CD4-positive, alpha-beta T cell (primary cell): ENCODE measurements around the gene TESMIN. TPM values are rescaled to one million over a fixed set of nuclear protein-coding genes. Genes with fewer than 3 reads are reported as not detected.

Experiments
- ATAC-seq: fragments of 200-7000 bp; cut with Tn5 transposase; one replicate; pipeline ENCODE4 v1.10.0; 2022; ENCODE audit warnings: mild to moderate bottlenecking; ENCODE audit not compliant: poor library complexity
- CTCF ChIA-PET: fragments of 350-600 bp; sonication (Branson Sonifier 250); formaldehyde crosslinking; loops from one replicate; lab custom pipeline; 2021; ENCODE audit warnings: antibody characterized with exemption, inconsistent platforms; lab: Charles Lee
- POLR2A ChIA-PET: fragments of 350-600 bp; sonication (Branson Sonifier 250); formaldehyde crosslinking; loops from one replicate; lab custom pipeline; 2021; ENCODE audit warnings: antibody characterized with exemption, inconsistent platforms; lab: Charles Lee
- DNase-seq, 14 experiments: peaks; one replicate each; pipeline ENCODE4 v3.0.0-alpha.2; 2013 to 2020; ENCODE audit warnings: mixed read lengths in 2 of 14
- H3K27ac ChIP-seq, 2 donors: one replicate each; pipeline versions ENCODE4 v1.5.1 to v1.7.0; 2013; ENCODE audit warnings: low read length in 2 of 2, low read depth in 1 of 2, mild to moderate bottlenecking in 1 of 2
- H3K27me3 ChIP-seq, 2 experiments: 1 replicate in 1 of 2; 2 replicates in 1 of 2; pipeline versions ENCODE4 v1.6.1 to v1.7.0; 2013; ENCODE audit warnings: low read length in 2 of 2, control low read depth in 1 of 2, mild to moderate bottlenecking in 1 of 2, moderate library complexity in 1 of 2; ENCODE audit not compliant: insufficient read depth in 2 of 2, control insufficient read depth in 1 of 2
- H3K36me3 ChIP-seq: one replicate; pipeline ENCODE4 v1.6.1; 2013; ENCODE audit warnings: low read length, control low read depth; ENCODE audit not compliant: insufficient read depth
- H3K4me1 ChIP-seq: one replicate; pipeline ENCODE4 v1.6.1; 2013; ENCODE audit warnings: low read length, control low read depth; ENCODE audit not compliant: insufficient read depth
- H3K4me3 ChIP-seq: one replicate; pipeline ENCODE4 v1.5.1; 2013; ENCODE audit warnings: mild to moderate bottlenecking, low read length, moderate library complexity
- H3K9me3 ChIP-seq, 2 experiments: 1 replicate in 1 of 2; 2 replicates in 1 of 2; pipeline versions ENCODE4 v1.6.1 to v1.7.0; 2013; ENCODE audit warnings: low read length in 2 of 2, mild to moderate bottlenecking in 2 of 2, control low read depth in 1 of 2, moderate library complexity in 1 of 2; ENCODE audit not compliant: control insufficient read depth in 1 of 2, insufficient read depth in 1 of 2
- H3K27ac Mint-ChIP-seq: one replicate; pipeline ENCODE4 v1.8.0; 2020; ENCODE audit warnings: mixed read lengths
- H3K27me3 Mint-ChIP-seq: one replicate; pipeline ENCODE4 v1.8.0; 2021; ENCODE audit warnings: mixed read lengths
- H3K36me3 Mint-ChIP-seq: one replicate; pipeline ENCODE4 v1.8.0; 2021; ENCODE audit warnings: low read depth, mixed read lengths
- H3K4me1 Mint-ChIP-seq: one replicate; pipeline ENCODE4 v1.8.0; 2021; ENCODE audit warnings: low read depth, mixed read lengths
- H3K4me3 Mint-ChIP-seq: one replicate; pipeline ENCODE4 v1.8.0; 2020; ENCODE audit warnings: mild to moderate bottlenecking, mixed read lengths
- H3K9me3 Mint-ChIP-seq: one replicate; pipeline ENCODE4 v1.8.0; 2020; ENCODE audit warnings: mixed read lengths
- CTCF ChIP-seq: fragments of 200-600 bp; IDR thresholded peaks from one replicate; pipeline ENCODE4 v1.8.0; 2022; ENCODE audit warnings: antibody characterized with exemption, mild to moderate bottlenecking
- intact Hi-C, 2 experiments: fragments of 100-400 bp; cut with DNase I in 1 of 2; cut with micrococcal nuclease in 1 of 2; formaldehyde crosslinking; loops; one replicate each; pipeline versions ENCODE4 v1.15.1 to v1.9.0; 2023 to 2025; cut with DNase I, micrococcal nuclease
- total RNA-seq, 174 experiments: library from RNA in 2 of 174; stranded (reverse) in 2 of 174; gene quantifications; one replicate each; pipeline ENCODE4 v1.2.3 and lab custom pipeline; 2021 to 2026

Gene TESMIN
- total RNA-seq, 2 experiments from 2014 or later: 3.7 to 4.3 TPM

GRCh38 chr11:68743539-68743938, 7.8 kb downstream of the TESMIN start:
- H3K4me3 Mint-ChIP-seq: no peak overlapping the region
- H3K36me3 ChIP-seq: peaks cover 14% of the 10 kb centered on the region
- ATAC-seq: no peak
- no peak overlapping the region for H3K4me3 ChIP-seq
- no peaks in the 10 kb centered on the region for H3K4me1 Mint-ChIP-seq
- no peaks in the 10 kb centered on the region for H3K9me3 Mint-ChIP-seq
- CTCF ChIA-PET: no interaction called here
- H3K27ac ChIP-seq: no peak overlapping the region
- no peaks in the 10 kb centered on the region for H3K27me3 Mint-ChIP-seq
- POLR2A ChIA-PET: no interaction called here
- H3K36me3 Mint-ChIP-seq: peaks cover 33% of the 10 kb centered on the region
- TF ChIP-seq CTCF: no peak
- H3K27ac Mint-ChIP-seq: no peak overlapping the region
- no peak for DNase-seq
- intact Hi-C loops: no loop called here
- no peaks in the 10 kb centered on the region for H3K27me3 ChIP-seq
- no peaks in the 10 kb centered on the region for H3K9me3 ChIP-seq
- H3K4me1 ChIP-seq: no peaks in the 10 kb centered on the region

GRCh38 chr11:68741463-68741862, 9.9 kb downstream of the TESMIN start:
- Mint-ChIP-seq H3K36me3 (peaks cover 42% of the 10 kb centered on the region), H3K27ac (no peak overlapping the region), H3K27me3 (no peaks in the 10 kb centered on the region), H3K9me3 (no peaks in the 10 kb centered on the region), H3K4me1 (no peaks in the 10 kb centered on the region), H3K4me3 (no peak overlapping the region)
- no peak overlapping the region for H3K4me3 ChIP-seq
- no peak for ATAC-seq
- POLR2A ChIA-PET: no interaction called here
- H3K9me3 ChIP-seq: no peaks in the 10 kb centered on the region
- TF ChIP-seq CTCF: no peak
- no peaks in the 10 kb centered on the region for H3K27me3 ChIP-seq
- peaks cover 14% of the 10 kb centered on the region for H3K36me3 ChIP-seq
- H3K4me1 ChIP-seq: no peaks in the 10 kb centered on the region
- CTCF ChIA-PET: no interaction called here
- DNase-seq: no peak
- H3K27ac ChIP-seq: no peak overlapping the region
- intact Hi-C loops: no loop called here

- no peak for DNase-seq
- Mint-ChIP-seq H3K4me3 (no peak overlapping the region), H3K36me3 (peaks cover 23% of the 10 kb centered on the region), H3K4me1 (no peaks in the 10 kb centered on the region), H3K27me3 (no peaks in the 10 kb centered on the region), H3K27ac (no peak overlapping the region), H3K9me3 (no peaks in the 10 kb centered on the region)
- Histone ChIP-seq H3K4me1 (no peaks in the 10 kb centered on the region), H3K27me3 (no peaks in the 10 kb centered on the region), H3K9me3 (no peaks in the 10 kb centered on the region), H3K36me3 (no peaks in the 10 kb centered on the region), H3K4me3 (no peak overlapping the region), H3K27ac (no peak overlapping the region)
- intact Hi-C loops: no loop called here
- no peak for ATAC-seq
- TF ChIP-seq CTCF: no peak
- CTCF ChIA-PET: no interaction called here
- POLR2A ChIA-PET: no interaction called here
Measured at GRCh38 chr11:68735646-68736045, 15.7 kb downstream of the TESMIN start.
